HUDEP-2 (cell line): ENCODE measurements around the gene MAGOH.
"Not testable (repeated sequence)": the region's sequence is repeated elsewhere in the genome, so short reads cannot be mapped to it uniquely, and the experiment has no call there.

Experiments used
- DNase-seq, 76 experiments: peaks; one replicate each; lab custom pipeline; 2025; ENCODE audit not compliant: unreplicated experiment in 76 of 76; lab: John Stamatoyannopoulos, UW

Gene MAGOH

DNA sequence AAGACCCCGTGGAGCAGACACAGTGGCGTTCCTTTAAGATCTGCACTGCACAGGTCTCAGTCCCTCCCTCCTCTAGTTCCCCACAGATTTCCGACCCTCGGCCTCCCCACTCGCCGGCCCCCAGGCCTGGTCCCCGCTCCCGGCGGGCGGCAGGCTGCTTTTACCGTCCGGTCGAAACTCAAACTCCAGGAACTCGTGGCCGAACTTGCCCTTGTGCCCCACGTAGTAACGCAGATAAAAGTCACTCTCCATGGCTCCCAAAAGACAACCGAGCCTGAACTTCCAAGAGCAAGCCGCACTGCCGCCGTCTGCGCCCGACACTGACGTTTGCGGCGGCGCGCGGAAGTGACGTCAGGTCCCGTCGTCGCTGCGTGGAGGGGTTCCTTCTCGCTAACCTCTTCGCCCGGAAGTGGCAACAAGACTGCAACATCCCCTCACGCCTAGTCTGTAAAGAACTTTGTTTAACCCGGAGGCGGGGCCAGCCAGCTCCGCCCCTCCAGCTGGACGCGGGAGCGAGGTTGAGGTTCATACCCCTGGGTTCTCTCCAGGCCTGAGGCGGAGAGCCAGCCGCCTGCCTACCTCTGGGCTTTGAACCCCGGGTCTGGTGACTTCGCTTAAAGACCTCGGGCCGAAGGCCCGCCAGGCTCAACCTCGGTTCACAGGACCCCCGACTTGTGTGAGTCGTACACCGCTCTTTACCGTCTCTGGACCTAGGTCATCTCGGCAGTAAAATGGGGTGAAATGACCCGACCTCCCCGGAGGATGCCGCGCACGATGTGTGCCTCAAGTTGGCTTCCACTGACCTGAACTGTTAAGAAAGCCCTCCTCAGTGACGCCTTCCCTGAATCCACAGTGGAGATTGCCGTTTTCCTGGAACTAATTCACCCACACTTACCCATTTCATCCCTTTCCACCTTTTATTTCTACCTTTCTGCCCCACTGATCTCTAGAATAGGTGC lies at the start of gene MAGOH:
Gene MAGOH (minus strand): TSS at position 322 of the 959 bp plus-strand sequence. CDS start 70 bp downstream, at position 252.
- DNase-seq, result peak; percentile 13 to 95 (median 87)

DNA sequence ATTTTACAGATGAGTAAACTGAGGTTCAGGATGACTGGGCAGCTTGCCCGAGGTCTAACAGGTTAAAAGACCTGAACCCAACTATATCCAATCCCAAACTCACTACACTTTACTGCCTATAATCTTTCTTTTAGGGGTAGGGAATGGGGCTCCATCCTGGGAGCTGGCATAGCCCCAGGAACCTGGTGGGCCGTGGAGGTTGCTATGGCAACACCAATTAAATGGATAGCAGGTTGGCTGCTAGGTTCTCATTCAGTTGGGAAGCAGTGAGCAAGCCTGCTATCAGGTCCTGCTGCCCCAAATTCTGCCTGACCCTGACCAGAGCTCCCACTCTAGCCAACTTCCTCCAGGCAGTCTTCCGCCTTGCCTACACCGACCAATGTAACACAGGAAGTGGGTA lies 48.6 kb upstream of the MAGOH start:
- no peak for DNase-seq

- DNase-seq, result no peak
These were observed 47.8 kb upstream of the MAGOH start for GRCh38 chr1:53285969-53286760.

DNA sequence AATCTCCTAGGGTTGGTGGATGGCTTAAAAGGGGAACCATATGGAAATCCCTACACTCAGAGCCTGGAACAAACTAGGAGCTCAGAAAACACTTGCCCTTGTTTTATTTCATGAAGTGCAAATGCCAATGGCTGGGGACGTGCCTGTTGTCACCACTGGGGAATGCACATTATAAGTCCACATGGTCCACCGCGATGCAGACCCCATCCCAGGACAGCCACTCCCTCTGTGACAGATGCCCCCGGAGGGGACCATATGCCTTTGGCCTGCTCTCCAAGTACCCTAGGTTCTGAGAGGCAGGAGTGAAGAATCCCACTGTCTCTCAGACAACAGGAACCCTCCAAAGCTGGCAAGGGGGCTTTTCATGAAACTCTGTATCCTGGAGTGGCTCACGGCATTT lies 47.2 kb upstream of the MAGOH start:
- no peak for DNase-seq

DNA sequence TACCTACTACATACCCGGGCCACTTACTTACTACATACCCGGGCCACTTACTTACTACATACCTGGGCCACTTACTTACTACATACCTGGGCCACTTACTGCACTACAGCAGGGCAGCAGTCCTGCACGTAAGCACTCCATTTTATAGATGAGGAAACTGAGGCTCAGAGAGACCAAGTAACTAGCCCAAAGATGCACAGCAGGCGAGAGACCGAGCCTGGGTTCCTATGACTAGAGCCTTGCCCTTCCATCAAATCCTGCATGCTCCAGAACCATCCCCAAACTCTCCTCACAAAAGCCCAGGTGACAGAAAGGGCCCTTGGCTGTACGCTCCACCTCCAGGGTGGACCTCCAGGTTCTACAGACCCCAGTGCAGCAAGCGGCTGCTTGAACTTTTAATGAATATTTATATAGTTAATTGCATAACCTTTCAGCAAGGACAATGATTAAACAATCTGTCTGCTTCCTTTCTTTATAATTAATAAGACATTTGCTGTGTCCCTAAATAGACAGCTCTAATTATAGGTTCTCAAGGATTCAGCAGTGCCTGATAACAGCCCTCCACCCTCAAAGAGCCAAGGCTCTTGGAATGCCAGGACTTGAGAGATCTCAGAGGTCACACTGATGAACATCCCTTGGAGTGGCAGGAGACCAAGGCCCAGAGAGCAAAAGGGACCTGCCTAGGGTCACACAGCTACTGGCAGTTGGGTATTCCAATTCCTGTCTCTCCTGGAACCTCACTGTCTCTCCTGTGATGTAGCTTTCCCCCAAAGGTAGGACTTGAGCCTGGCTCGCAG lies 46.1 kb upstream of the MAGOH start:
- DNase-seq, result no peak

GRCh38 chr1:53283156-53283555 lies 44.8 kb upstream of the MAGOH start:
- DNase-seq, result not testable (repeated sequence)

DNA sequence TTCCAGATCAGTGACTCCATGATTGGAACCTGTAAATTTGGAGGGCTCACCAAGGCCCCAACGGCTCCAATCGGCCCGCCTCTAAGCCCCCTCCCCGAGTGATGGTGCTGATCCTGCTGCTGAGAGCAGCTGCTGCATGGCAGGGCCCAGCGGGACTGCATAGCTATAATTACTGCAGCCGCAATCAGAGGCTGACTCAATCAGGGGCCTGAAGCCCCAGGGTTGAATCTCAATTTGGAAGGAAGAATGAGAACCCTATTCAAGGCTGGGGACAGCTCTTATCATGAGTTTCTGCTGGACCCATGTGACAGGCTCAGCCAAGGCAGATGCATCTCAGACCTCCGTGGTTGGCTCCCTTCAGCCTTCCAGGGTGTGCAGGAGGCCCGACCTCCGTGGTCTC lies 42.8 kb upstream of the MAGOH start:
- no peak for DNase-seq

DNA sequence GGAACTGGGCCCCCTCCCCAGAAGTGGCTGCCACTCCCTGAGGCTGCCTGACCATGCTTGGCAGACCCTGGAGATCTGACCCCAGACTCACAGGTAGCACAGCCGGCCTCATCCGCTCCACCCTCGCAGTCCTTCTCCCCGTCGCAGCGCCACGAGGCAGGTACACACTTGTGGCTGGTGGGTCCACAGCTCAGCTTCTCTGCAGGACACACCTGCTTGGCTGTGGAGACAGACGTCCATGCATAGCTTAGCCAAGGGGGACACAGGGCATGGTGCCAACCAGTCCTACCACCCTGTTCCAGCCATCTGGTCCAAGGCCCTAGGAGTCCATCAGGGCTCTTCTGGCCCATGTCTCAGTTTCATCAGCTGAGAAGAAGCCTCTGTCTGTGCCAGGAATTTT lies 42.2 kb upstream of the MAGOH start:
- no peak for DNase-seq

DNA sequence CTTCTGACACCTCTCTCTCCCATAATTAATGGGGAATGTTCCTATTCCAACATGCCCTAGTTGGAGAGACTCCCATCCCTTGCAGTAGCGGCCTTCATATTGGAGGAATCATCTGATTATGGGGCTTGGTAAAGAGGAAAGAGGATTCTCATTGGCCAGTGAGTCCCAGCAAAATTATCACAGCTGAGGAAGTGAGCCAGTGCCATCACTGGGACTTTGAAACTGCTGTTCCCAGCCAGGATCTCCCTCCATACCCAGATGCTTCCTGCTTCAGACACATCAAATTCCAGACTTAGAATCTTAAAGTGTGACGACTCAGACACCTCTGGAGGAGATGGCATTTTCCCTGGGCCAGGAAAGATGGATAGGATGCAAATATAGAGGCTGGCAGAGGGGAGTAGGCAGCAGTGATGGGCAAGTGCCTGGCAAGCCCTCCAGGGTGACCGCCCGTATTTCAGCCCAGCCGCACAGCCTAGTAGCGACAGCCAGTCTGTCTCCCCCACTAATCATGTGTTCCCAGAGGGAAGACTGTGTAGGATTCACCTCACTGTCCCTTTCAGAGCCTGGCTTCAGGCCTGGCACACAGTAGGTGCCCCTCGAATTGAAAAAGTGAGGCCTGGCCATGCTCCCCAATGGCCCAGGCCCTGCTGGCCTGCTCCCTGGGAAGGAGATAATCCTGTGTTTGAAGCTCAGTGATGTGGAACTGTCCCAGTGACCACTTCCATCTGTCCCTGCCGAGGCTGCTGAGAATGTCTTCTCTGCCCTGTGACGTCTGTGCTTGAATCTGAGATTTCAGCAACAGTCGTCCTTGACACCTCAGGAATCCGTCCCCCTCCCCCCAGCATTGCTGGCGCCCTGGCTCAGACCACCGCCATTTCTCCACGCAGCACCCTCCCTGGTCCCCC lies 41.2 kb upstream of the MAGOH start:
- DNase-seq, result no peak

DNA sequence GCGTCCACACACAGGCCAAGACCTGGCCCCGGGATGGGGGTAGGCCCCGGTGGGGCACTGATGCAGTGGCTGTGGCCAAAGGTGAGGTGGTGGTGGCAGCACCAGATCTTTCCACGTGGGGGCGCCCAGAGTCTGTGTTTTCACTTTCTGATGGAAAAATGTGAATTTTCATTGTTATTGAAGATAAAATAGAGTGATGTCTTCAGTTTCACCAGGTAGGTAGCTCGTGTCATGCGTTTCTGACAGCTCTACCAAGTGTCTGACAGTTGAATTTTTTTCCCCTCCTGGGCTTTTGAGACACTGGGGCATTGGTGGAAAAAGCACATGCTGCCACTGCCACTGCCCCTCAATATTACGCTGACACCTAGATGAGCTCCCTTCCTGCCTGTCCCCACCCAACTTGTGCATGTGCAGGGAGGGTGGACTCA lies 40.0 kb upstream of the MAGOH start:
- DNase-seq, result peak in 45 of 76 experiments; percentile 1 to 56 (median 20)

- no peak for DNase-seq
These were observed 39.0 kb upstream of the MAGOH start for GRCh38 chr1:53277326-53277725.

- DNase-seq, result no peak
These were observed 38.6 kb upstream of the MAGOH start for GRCh38 chr1:53276902-53277281.

DNA sequence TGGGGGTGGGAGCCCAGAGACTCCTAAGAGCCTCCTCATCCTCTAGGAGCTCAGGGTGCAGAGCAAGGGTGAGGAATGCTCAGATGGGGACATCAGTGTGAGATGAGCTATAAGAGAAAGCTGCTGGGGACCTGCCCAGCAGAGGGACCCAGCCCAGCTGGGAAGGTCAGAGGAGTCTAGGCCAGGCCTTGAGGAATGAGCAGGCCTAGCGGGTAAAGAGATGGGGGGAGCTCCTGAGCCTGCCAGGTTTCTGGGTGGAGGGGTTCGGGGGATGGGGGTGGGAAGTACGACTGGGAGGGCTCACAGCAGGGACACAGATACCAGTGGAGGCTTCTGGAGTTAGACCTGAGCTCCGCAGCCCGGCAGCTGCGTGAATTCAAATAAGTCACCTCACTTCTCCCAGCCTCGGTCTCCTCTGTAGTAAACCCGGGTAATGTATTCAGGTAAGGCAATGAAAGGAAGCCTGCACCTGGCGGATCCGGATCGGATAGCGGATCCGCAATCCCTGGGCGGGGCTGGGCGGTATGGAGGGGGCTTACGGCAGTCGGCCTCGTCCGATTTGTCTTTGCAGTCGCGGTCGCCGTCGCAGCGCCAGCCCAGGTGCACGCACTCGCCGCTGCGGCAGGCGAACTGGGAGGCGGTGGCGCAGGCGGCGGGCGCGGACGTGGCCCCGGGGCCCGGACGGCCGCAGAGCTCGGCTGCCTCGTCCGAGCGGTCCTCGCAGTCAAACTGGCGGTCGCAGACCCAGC lies 38.0 kb upstream of the MAGOH start:
- DNase-seq, result no peak

DNA sequence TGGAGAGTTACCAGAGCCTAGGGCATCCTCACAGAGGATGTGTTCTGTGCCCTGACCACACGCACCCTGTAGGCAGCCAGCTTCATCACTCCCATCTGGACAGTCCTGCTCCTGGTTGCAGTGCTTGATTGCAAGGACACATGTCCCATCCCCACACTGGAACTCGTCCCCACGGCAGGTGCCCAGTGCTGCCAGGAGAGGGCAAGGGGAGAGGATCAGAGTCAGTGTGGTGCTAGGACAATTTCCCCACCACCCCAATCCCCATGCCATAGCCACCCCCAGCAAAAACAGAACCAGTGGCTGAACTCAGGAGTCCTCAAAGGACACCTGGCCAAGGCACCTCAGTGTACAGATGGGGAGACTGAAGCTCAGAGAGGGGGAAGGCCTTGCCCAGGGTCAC lies 37.2 kb upstream of the MAGOH start:
- DNase-seq, result no peak

GRCh38 chr1:53274541-53275185 lies 36.3 kb upstream of the MAGOH start:
- DNase-seq, result no peak

GRCh38 chr1:53274026-53274425 lies 35.7 kb upstream of the MAGOH start:
- no peak for DNase-seq

DNA sequence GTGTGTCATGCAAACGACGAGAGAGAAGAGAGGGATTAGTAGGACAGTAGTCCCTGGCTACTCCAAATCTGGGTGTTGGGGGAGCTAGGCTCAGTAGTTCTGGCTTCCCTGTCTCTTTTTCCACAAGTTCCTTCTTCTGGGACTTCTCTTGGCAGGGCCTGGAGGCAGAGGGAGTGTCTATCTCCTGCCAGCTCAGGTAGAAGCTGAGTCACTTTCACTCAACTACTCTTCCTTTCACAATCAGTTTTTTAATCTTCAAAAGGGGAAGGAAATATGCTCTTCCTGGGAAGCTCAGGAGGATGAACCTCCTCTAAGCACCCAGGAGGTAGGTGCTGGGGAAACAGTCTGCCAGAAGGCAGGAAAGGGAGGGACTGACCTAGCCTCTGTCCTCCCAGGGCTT lies 35.2 kb upstream of the MAGOH start:
- DNase-seq, result no peak

- DNase-seq, result no peak
These were observed 34.0 kb upstream of the MAGOH start for GRCh38 chr1:53272349-53272748.
